Thoracic aorta (tissue), 2 donors: Measurements from ENCODE around the gene NDC1. TPM values are rescaled to one million over a fixed set of nuclear protein-coding genes. Genes with fewer than 3 reads are reported as not detected.
A peak's percentile ranks its signal among the peaks of the same experiment; 100 is the strongest.
"Not testable (repeated sequence)": the region's sequence is repeated elsewhere in the genome, so short reads cannot be mapped to it uniquely, and the experiment has no call there.

Source experiments
- ATAC-seq: fragments of 150-250 bp; one replicate; pipeline ENCODE4 v1.8.0; 2017; ENCODE audit warnings: low read depth; ENCODE audit not compliant: insufficient number of reproducible peaks, low FRiP score
- DNase-seq: peaks from one replicate; pipeline ENCODE4 v3.0.0-alpha.2; 2020; ENCODE audit warnings: low spot score
- H3K27ac ChIP-seq, 2 donors: fragments of 200-600 bp; sonication (generic); 1 replicate in 1 of 2; 2 replicates in 1 of 2; pipeline ENCODE4 v1.5.1; 2016; ENCODE audit warnings: mild to moderate bottlenecking in 2 of 2, moderate library complexity in 2 of 2
- H3K27me3 ChIP-seq: fragments of 200-600 bp; sonication (generic); replicated peaks from 2 replicates; pipeline ENCODE4 v1.6.0; 2016; ENCODE audit warnings: mild to moderate bottlenecking; ENCODE audit not compliant: insufficient read depth
- H3K36me3 ChIP-seq: fragments of 200-600 bp; sonication (generic); one replicate; pipeline ENCODE4 v1.5.1; 2016
- H3K4me1 ChIP-seq, 2 donors: fragments of 200-600 bp; sonication (generic); 1 replicate in 1 of 2; 2 replicates in 1 of 2; pipeline versions ENCODE4 v1.5.1 to v1.6.0; 2016; ENCODE audit warnings: low read depth in 2 of 2, mild to moderate bottlenecking in 1 of 2; ENCODE audit not compliant: control insufficient read depth in 1 of 2
- H3K4me3 ChIP-seq: fragments of 200-600 bp; sonication (generic); 2 replicates; pipeline ENCODE4 v1.5.1; 2016; ENCODE audit warnings: mild to moderate bottlenecking
- H3K9me3 ChIP-seq: fragments of 200-600 bp; sonication (generic); 2 replicates; pipeline ENCODE4 v1.5.1; 2016
- CTCF ChIP-seq: fragments of 200-600 bp; sonication (generic); IDR thresholded peaks from one replicate; pipeline ENCODE4 v1.5.1; 2019; ENCODE audit warnings: antibody characterized with exemption
- total RNA-seq, 2 donors: library from RNA; depleted of rRNA; stranded (reverse); fragments of >200 nt; gene quantifications; one replicate each; pipeline versions ENCODE4 v1.1.0 to v1.2.3, GENCODE V29; 2016

NDC1 gene
- 10 to 100 TPM in 1 of 2 donors, 1 to 10 TPM in 1; 4.2 to 14.6 TPM for total RNA-seq

GRCh38 chr1:53837924-53838653, at the start of gene NDC1:
NDC1 (minus strand) TSS chr1:53838296; CDS start chr1:53838261, 35 bp downstream.
- TF ChIP-seq CTCF = no peak
- Histone ChIP-seq H3K27ac (peak within 1 kb of the TSS; percentile 90 to 97), H3K27me3 (no peaks in the 10 kb centered on the region), H3K9me3 (no peaks in the 10 kb centered on the region), H3K4me3 (peak within 1 kb of the TSS; percentile 85), H3K36me3 (no peaks in the 10 kb centered on the region), H3K4me1 (peaks cover 7 to 9% of the 10 kb centered on the region in 2 donors)
- peak; percentile 97 for ATAC-seq
- DNase-seq = peak; percentile 70

- not testable (repeated sequence) for DNase-seq, H3K27ac ChIP-seq, H3K4me3 ChIP-seq, H3K4me1 ChIP-seq, H3K9me3 ChIP-seq, ATAC-seq, H3K27me3 ChIP-seq
- peaks cover 21% of the 10 kb centered on the region for H3K36me3 ChIP-seq
Measured at GRCh38 chr1:53883600-53883999, 45.5 kb upstream of the NDC1 start.

- not testable (repeated sequence) for H3K27ac ChIP-seq, H3K4me1 ChIP-seq, H3K27me3 ChIP-seq, H3K9me3 ChIP-seq, ATAC-seq, H3K4me3 ChIP-seq, DNase-seq
- H3K36me3 ChIP-seq = peaks cover 34% of the 10 kb centered on the region
Measured at GRCh38 chr1:53881853-53882252, 43.8 kb upstream of the NDC1 start.

GRCh38 chr1:53878492-53879105, 40.5 kb upstream of the NDC1 start:
- H3K36me3 ChIP-seq = peaks cover 47% of the 10 kb centered on the region
- no peak overlapping the region for H3K4me3 ChIP-seq
- H3K4me1 ChIP-seq = no peaks in the 10 kb centered on the region
- no peaks in the 10 kb centered on the region for H3K27me3 ChIP-seq
- peak; percentile 62 for TF ChIP-seq CTCF
- ATAC-seq = no peak
- no peaks in the 10 kb centered on the region for H3K9me3 ChIP-seq
- no peak overlapping the region for H3K27ac ChIP-seq
- no peak for DNase-seq

GRCh38 chr1:53875150-53875549, 37.1 kb upstream of the NDC1 start:
- peaks cover 49% of the 10 kb centered on the region for H3K36me3 ChIP-seq
- not testable (repeated sequence) for H3K9me3 ChIP-seq, H3K27me3 ChIP-seq

GRCh38 chr1:53871773-53872484, 33.8 kb upstream of the NDC1 start:
- no peak overlapping the region for H3K27ac ChIP-seq
- H3K9me3 ChIP-seq = no peaks in the 10 kb centered on the region
- H3K27me3 ChIP-seq = no peaks in the 10 kb centered on the region
- ATAC-seq = no peak
- TF ChIP-seq CTCF = no peak
- H3K4me3 ChIP-seq = no peak overlapping the region
- no peaks in the 10 kb centered on the region for H3K4me1 ChIP-seq
- no peak for DNase-seq
- peaks cover 47% of the 10 kb centered on the region for H3K36me3 ChIP-seq

More at GRCh38 chr1:53875150-53875549, 37.1 kb upstream of the NDC1 start:
- H3K4me3 ChIP-seq, DNase-seq, H3K4me1 ChIP-seq, ATAC-seq, H3K27ac ChIP-seq: not testable (repeated sequence)
